ENCODE results near the gene BSX. TPM values are rescaled to one million over a fixed set of nuclear protein-coding genes. Genes with fewer than 3 reads are reported as not detected.

Gene BSX
- total RNA-seq, 3 donors from 2014 or later (not counting 1 experiment from before 2014, with no cell fraction given): not detected

- H3K27me3 Mint-ChIP-seq (ENCODE audit: low read depth in 2 of 2): peaks cover 6 to 13% of the 10 kb centered on the region in 2 donors
- H3K36me3 Mint-ChIP-seq: no peaks in the 10 kb centered on the region
- DNase-seq (no peak), ATAC-seq (no peak)
- no peak for TF ChIP-seq CTCF (IDR thresholded peaks at IDR 0.05)
- no peaks in the 10 kb centered on the region for H3K36me3 ChIP-seq (ENCODE audit: control insufficient read depth, insufficient read depth, low read length)
- H3K4me3 Mint-ChIP-seq: no peak overlapping the region
- no peaks in the 10 kb centered on the region for H3K9me3 ChIP-seq (ENCODE audit: control insufficient read depth, insufficient read depth, low read length)
- 100% methylated on average over 2 of the region's 2 CpGs for WGBS (ENCODE audit: insufficient coverage)
- no peaks in the 10 kb centered on the region for H3K4me1 Mint-ChIP-seq
- H3K4me1 ChIP-seq (ENCODE audit: control insufficient read depth, insufficient read depth, low read length): no peaks in the 10 kb centered on the region
- H3K27ac ChIP-seq (ENCODE audit: low read length): no peak overlapping the region
- no peak overlapping the region for H3K27ac Mint-ChIP-seq
- no peak overlapping the region for H3K4me3 ChIP-seq (ENCODE audit: low read length)
- no peaks in the 10 kb centered on the region for H3K27me3 ChIP-seq (ENCODE audit: control insufficient read depth, insufficient read depth, low read length)
- H3K9me3 Mint-ChIP-seq: no peaks in the 10 kb centered on the region
- intact Hi-C loops (cut with micrococcal nuclease): no loop called here
Measured at GRCh38 chr11:122938557-122938956, 43.1 kb downstream of the BSX start.

- no peak overlapping the region for H3K27ac ChIP-seq (ENCODE audit: low read length)
- H3K36me3 ChIP-seq (ENCODE audit: control insufficient read depth, insufficient read depth, low read length): no peaks in the 10 kb centered on the region
- no peaks in the 10 kb centered on the region for H3K9me3 ChIP-seq (ENCODE audit: control insufficient read depth, insufficient read depth, low read length)
- WGBS (ENCODE audit: insufficient coverage): 91% methylated on average over 3 of the region's 3 CpGs
- no peaks in the 10 kb centered on the region for H3K4me1 ChIP-seq (ENCODE audit: control insufficient read depth, insufficient read depth, low read length)
- Mint-ChIP-seq H3K27ac (no peak overlapping the region), H3K36me3 (no peaks in the 10 kb centered on the region), H3K4me1 (no peaks in the 10 kb centered on the region), H3K27me3 (ENCODE audit: low read depth in 2 of 2) (peaks cover 6 to 13% of the 10 kb centered on the region in 2 donors), H3K9me3 (no peaks in the 10 kb centered on the region), H3K4me3 (no peak overlapping the region)
- ATAC-seq: no peak
- H3K27me3 ChIP-seq (ENCODE audit: control insufficient read depth, insufficient read depth, low read length): no peaks in the 10 kb centered on the region
- intact Hi-C loops (cut with micrococcal nuclease): no loop called here
- H3K4me3 ChIP-seq (ENCODE audit: low read length): no peak overlapping the region
- TF ChIP-seq CTCF (IDR thresholded peaks at IDR 0.05): no peak
- no peak for DNase-seq
Measured at GRCh38 chr11:122937983-122938382, 43.7 kb downstream of the BSX start.

GRCh38 chr11:122933416-122933815 is 48.2 kb downstream of the BSX start:
- 82% methylated on average over 1 of the region's 2 CpGs for WGBS (ENCODE audit: insufficient coverage)
- Mint-ChIP-seq H3K27ac (no peak overlapping the region), H3K9me3 (no peaks in the 10 kb centered on the region), H3K4me1 (no peaks in the 10 kb centered on the region), H3K27me3 (ENCODE audit: low read depth in 2 of 2) (peaks cover 3 to 14% of the 10 kb centered on the region in 2 donors), H3K36me3 (no peaks in the 10 kb centered on the region), H3K4me3 (no peak overlapping the region)
- TF ChIP-seq CTCF (IDR thresholded peaks at IDR 0.05): no peak
- H3K4me1 ChIP-seq (ENCODE audit: control insufficient read depth, insufficient read depth, low read length): no peaks in the 10 kb centered on the region
- ATAC-seq: no peak
- H3K9me3 ChIP-seq (ENCODE audit: control insufficient read depth, insufficient read depth, low read length): no peaks in the 10 kb centered on the region
- H3K4me3 ChIP-seq (ENCODE audit: low read length): no peak overlapping the region
- DNase-seq: no peak
- H3K27ac ChIP-seq (ENCODE audit: low read length): no peak overlapping the region
- H3K36me3 ChIP-seq (ENCODE audit: control insufficient read depth, insufficient read depth, low read length): no peaks in the 10 kb centered on the region
- no peaks in the 10 kb centered on the region for H3K27me3 ChIP-seq (ENCODE audit: control insufficient read depth, insufficient read depth, low read length)
- intact Hi-C loops (cut with micrococcal nuclease): no loop called here

- no peak for ATAC-seq
- Mint-ChIP-seq H3K4me1 (no peaks in the 10 kb centered on the region), H3K27ac (no peak overlapping the region), H3K9me3 (no peaks in the 10 kb centered on the region), H3K27me3 (ENCODE audit: low read depth in 2 of 2) (peaks cover 3 to 14% of the 10 kb centered on the region in 2 donors), H3K36me3 (no peaks in the 10 kb centered on the region), H3K4me3 (no peak overlapping the region)
- Histone ChIP-seq H3K36me3 (ENCODE audit: control insufficient read depth, insufficient read depth, low read length) (no peaks in the 10 kb centered on the region), H3K27ac (ENCODE audit: low read length) (no peak overlapping the region), H3K27me3 (ENCODE audit: control insufficient read depth, insufficient read depth, low read length) (no peaks in the 10 kb centered on the region), H3K4me3 (ENCODE audit: low read length) (no peak overlapping the region), H3K4me1 (ENCODE audit: control insufficient read depth, insufficient read depth, low read length) (no peaks in the 10 kb centered on the region), H3K9me3 (ENCODE audit: control insufficient read depth, insufficient read depth, low read length) (no peaks in the 10 kb centered on the region)
- intact Hi-C loops (cut with micrococcal nuclease): no loop called here
- WGBS (ENCODE audit: insufficient coverage): 86% methylated on average over 6 of the region's 6 CpGs
- DNase-seq: no peak
- TF ChIP-seq CTCF (IDR thresholded peaks at IDR 0.05): no peak
Measured at GRCh38 chr11:122931510-122931909, 50.1 kb downstream of the BSX start.

Measured in natural killer cell (primary cell).